HuH-7.5 (cell line): ENCODE data around the gene SLC35A4.
"Not testable (repeated sequence)": the region's sequence is repeated elsewhere in the genome, so short reads cannot be mapped to it uniquely, and the experiment has no call there.

Experiments used
- DNase-seq: peaks from one replicate; pipeline ENCODE4 v3.0.0; 2011; ENCODE audit warnings: low spot score

Gene SLC35A4

DNA sequence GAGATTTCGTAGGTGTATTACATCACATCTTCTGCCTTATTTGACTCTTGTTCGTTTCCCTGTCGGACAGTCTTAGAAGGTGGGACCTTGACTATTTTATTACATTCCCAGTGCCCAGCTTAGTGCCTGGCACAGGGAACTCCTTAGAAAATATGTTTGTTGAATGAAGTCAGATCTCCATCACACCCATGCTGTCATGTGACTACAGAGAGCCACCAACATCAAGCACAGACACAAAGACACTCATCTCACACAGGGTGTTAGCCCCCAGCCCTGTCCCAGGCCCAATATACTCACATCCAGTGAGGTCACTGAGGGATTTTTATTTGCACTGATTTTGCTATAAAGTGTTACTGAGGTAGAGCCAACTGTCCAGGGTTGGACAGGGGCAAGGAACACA lies 6.7 kb upstream of the SLC35A4 start:
- no peak for DNase-seq

- no peak for DNase-seq
Measured at GRCh38 chr5:140558542-140558941, 6.1 kb upstream of the SLC35A4 start.

DNA sequence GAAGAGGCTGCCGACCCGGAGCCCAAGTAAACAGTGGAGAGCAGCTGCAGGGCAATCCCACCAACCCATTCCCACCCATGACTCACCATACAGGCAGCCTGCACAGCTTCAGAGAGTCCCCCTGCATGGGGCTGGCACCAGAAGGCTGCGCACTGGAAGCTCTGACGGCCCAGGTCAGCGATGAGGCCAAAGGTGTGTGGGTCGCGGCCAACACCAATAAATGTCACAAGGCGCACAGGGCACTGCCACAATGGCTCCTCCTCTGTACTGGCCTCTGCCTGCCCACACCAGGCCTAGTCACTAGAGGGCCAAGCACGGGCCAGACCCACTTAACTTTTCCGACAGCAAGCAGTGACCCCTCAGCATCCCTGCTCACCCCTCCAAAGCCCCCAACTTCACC lies 4.4 kb upstream of the SLC35A4 start:
- DNase-seq: no peak

DNA sequence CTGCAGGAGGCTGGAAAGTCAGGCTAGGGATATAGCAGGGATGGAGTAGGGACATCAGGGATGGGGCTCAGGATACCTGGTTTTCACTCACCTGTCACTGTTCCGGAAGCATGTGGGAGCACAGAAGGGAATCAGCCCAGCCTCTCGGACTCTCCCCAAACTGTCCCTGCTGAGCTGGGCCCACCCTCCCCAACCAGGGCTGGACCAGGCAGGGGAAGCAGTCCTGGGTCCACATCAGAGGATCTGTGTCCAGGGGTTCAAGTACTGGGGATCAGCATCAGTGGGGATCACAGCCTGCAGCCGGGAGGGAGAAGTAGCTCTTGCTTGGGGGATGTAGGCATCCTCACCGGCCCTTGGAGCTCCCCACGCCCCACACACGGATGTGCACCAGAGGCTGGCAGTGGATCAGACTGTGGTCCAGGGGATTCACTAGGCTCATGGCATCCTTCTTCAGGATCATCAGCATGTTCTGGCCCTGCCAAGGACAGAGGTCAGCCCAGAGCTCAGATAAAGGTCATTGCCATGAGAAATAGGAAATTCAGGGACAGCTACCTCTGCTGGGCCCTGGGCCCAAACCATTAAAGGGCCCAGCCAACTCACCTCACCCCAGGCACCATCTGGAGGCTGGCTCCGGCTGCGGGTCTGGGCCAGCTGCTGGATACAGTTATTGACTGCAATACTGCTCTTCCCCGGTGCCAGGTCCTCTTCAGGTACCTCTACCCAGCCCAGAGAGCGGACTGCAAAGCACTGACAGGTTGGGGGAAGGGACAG lies 2.7 kb upstream of the SLC35A4 start:
- no peak for DNase-seq

DNA sequence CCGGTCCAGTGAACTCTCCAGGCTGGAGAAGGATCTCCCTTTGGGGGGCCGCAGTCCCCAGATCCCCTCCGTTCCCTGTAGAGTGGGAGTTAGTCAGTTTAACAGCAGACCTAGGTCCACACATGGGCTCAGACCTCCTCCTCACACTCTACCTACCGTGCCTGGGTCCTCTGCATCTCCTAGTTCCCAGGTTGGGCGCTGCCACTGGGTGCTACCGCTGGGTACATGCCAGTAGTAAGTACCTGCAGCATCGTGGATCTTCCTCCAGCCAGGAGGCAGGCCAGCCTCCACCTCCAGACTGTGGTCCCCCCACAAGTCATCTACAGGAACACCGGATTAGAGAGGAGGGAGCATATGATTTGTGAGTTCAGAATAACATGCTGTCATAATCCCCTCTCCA lies 1.0 kb upstream of the SLC35A4 start:
- DNase-seq: no peak

DNA sequence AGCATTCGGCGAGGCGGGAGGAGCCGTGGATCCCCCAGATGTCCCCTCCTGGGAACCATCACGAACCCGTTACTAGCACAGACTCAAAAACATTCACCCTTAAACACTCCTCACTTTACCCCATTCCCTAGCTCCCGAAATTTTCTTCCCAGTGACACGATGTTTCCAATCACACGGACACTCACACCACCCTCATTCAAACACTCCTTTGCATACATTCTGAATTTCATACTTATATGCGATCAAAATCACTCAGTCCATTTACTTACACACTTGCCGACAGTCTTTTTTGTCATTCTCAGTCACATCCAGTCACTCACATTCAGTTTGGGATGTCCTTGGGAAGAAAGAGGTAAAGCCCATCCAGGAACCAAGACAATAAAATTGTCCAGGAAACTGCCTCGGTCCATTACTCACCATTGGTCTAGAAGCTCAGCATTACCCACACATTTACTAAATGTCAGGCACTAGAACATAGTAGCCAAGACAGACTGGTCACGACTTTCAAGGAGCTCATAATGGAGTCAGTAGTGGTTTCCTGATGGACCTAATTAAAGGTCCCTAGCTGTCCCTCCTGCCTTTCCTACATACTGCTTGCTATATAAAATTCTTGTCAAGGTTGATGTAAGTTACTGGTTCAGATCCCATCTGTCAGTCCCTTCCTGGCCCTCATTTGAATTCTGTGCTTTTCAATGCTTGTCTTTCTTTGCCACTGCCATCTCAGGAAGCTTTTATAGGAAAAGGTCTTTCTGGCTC lies 574 bp downstream of the SLC35A4 start:
- DNase-seq: no peak

GRCh38 chr5:140565780-140566095 lies 1.1 kb downstream of the SLC35A4 start:
- no peak for DNase-seq

GRCh38 chr5:140566665-140567064 lies 2.0 kb downstream of the SLC35A4 start:
- DNase-seq: no peak

DNA sequence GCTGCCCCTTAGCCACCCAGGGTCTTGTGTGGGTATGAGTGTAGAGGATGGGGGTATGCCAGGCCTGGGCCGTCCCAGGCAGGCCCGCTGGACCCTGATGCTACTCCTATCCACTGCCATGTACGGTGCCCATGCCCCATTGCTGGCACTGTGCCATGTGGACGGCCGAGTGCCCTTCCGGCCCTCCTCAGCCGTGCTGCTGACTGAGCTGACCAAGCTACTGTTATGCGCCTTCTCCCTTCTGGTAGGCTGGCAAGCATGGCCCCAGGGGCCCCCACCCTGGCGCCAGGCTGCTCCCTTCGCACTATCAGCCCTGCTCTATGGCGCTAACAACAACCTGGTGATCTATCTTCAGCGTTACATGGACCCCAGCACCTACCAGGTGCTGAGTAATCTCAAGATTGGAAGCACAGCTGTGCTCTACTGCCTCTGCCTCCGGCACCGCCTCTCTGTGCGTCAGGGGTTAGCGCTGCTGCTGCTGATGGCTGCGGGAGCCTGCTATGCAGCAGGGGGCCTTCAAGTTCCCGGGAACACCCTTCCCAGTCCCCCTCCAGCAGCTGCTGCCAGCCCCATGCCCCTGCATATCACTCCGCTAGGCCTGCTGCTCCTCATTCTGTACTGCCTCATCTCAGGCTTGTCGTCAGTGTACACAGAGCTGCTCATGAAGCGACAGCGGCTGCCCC lies 2.6 kb downstream of the SLC35A4 start:
- DNase-seq: no peak

GRCh38 chr5:140567871-140568270 lies 3.2 kb downstream of the SLC35A4 start:
- no peak for DNase-seq

DNA sequence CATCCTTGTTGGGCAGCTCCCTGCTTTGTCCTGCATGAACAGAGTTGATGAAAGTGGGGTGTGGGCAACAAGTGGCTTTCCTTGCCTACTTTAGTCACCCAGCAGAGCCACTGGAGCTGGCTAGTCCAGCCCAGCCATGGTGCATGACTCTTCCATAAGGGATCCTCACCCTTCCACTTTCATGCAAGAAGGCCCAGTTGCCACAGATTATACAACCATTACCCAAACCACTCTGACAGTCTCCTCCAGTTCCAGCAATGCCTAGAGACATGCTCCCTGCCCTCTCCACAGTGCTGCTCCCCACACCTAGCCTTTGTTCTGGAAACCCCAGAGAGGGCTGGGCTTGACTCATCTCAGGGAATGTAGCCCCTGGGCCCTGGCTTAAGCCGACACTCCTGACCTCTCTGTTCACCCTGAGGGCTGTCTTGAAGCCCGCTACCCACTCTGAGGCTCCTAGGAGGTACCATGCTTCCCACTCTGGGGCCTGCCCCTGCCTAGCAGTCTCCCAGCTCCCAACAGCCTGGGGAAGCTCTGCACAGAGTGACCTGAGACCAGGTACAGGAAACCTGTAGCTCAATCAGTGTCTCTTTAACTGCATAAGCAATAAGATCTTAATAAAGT lies 3.9 kb downstream of the SLC35A4 start:
- no peak for DNase-seq

- no peak for DNase-seq
Measured at GRCh38 chr5:140569197-140569596, 4.6 kb downstream of the SLC35A4 start.

DNA sequence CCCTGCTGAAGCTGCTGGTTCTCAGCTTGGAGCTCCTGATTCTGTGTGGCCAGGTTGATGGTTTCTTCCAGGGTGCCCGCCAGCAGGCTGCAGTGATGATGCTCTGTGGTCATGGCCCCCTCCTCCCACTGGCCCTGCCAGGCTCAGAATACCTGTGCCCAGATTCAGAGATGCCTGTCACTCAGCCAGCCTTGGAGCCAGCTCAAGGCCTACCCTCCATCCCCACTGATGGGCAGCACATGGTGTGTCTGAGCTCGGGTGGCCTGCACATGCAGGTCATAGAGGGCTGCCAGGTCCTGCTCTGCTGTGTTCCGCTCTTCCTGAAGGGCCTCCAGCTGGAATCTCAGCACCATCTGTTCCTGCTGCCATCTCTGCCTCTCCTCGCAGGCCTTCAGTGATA lies 5.4 kb downstream of the SLC35A4 start:
- DNase-seq: no peak

- no peak for DNase-seq
Measured at GRCh38 chr5:140570488-140570887, 5.9 kb downstream of the SLC35A4 start.

GRCh38 chr5:140571105-140571504 lies 6.5 kb downstream of the SLC35A4 start:
- DNase-seq: no peak

- DNase-seq: no peak
Measured at GRCh38 chr5:140573683-140574082, 9.1 kb downstream of the SLC35A4 start.

DNA sequence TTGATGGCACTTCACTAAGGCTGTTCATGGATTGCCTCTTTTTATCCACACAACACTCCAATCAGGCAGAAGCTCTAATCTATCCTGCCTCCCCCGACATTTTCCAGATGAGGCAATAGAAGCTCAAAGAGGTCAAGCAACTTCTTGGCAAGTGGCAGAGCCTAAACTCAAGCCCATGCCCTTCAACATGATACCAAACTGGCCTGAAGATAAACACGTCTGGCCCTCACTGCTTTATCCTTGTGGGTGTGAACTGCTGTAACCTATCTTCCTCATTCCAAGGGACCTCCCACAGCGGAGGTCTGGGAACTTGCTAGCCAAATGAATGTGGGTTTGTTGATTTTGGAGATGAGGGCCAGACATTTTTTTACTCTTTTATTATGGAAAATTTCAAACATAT lies 9.5 kb downstream of the SLC35A4 start:
- DNase-seq: no peak

- peak; percentile 30 for DNase-seq
Measured at GRCh38 chr5:140575309-140575708, 10.7 kb downstream of the SLC35A4 start.

DNA sequence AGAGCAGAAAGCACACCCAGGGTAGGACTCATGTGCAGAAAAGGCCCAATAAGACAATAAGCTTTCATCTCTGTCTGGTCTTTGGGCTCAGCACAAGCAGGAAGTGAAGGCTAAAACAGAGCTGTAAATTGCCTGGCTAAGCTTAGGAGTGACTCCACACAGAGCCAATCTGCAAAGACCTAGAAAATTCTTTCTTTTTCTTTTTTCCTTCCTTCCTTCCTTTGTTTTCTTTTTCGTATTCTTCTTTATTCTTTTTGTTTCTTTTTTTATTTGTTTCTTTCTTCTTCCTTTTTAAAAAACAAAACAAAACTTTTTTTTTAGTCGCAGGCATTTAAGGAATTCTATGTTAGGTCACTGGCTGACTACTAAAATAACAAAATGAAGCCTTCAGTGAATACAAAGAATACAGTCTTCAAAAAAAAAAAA lies 12.2 kb downstream of the SLC35A4 start:
- DNase-seq: no peak

DNA sequence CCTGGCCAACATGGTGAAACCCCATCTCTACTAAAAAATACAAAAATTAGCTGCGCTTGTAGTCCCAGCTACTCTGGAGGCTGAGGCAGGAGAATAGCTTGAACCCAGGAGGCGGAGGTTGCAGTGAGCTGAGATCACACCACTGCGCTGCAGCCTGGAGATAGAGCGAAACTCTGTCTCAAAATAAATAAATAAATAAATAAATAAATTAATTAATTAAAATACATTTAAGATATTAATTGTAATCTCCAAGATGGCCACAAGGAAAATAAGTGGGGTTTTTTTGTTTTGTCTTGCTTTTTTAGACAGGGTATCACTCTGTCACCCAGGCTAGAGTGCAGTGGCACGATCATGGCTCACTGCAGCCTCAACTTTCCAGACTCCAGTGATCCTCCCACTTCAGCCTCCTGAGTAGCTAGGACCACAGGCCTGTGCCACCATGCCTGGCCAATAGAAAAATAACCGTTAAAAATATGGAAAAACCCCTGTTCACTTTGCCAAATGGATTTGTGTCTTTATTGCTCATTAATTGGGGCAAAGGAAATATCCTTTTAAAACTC lies 14.6 kb downstream of the SLC35A4 start:
- not testable (repeated sequence) for DNase-seq

GRCh38 chr5:140587495-140587894 lies 22.9 kb downstream of the SLC35A4 start:
- DNase-seq: no peak

- DNase-seq: no peak
Measured at GRCh38 chr5:140588311-140589070, 23.9 kb downstream of the SLC35A4 start.
